Epithelial cell of esophagus (primary cell): ENCODE data around the gene LNX2.
A peak's percentile ranks its signal among the peaks of the same experiment; 100 is the strongest.

Experiments
- DNase-seq: peaks from one replicate; pipeline ENCODE4 v3.0.0; 2010; ENCODE audit warnings: low read depth
- H3K4me3 ChIP-seq: 2 replicates; pipeline ENCODE4 v1.5.1; 2011; ENCODE audit warnings: mild to moderate bottlenecking, low read length, control low read depth
- TF ChIP-seq, protein P1 (sequence below): IDR thresholded peaks from 2 replicates; pipeline ENCODE4 v1.5.1; 2011; ENCODE audit warnings: low read depth, mild to moderate bottlenecking, low read length, control low read depth, inconsistent platforms; ENCODE audit not compliant: insufficient read depth; ENCODE audit errors: missing control alignments

LNX2 gene

DNA sequence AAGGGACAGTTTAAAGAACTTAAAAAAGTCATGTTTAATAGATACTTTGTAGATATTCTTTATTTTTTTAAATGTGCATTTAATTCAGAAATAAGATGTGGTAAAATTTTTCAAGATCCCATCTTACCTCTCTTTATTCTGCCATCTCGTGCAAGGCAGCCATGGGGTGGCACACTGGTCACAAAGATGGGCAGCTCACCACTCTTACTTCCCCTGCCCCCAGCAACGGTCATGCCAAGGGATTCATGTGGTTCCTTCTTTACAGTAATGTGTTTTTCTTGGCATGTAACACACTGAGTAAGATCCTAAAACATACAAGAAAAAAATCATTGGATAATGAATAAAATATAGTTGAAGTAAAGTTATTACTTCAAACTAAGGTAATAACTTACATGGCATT lies 64.2 kb downstream of the LNX2 start:
- DNase-seq = no peak
- TF ChIP-seq, protein P1, sequence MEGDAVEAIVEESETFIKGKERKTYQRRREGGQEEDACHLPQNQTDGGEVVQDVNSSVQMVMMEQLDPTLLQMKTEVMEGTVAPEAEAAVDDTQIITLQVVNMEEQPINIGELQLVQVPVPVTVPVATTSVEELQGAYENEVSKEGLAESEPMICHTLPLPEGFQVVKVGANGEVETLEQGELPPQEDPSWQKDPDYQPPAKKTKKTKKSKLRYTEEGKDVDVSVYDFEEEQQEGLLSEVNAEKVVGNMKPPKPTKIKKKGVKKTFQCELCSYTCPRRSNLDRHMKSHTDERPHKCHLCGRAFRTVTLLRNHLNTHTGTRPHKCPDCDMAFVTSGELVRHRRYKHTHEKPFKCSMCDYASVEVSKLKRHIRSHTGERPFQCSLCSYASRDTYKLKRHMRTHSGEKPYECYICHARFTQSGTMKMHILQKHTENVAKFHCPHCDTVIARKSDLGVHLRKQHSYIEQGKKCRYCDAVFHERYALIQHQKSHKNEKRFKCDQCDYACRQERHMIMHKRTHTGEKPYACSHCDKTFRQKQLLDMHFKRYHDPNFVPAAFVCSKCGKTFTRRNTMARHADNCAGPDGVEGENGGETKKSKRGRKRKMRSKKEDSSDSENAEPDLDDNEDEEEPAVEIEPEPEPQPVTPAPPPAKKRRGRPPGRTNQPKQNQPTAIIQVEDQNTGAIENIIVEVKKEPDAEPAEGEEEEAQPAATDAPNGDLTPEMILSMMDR = no peak
- H3K4me3 ChIP-seq = no peak overlapping the region

DNA sequence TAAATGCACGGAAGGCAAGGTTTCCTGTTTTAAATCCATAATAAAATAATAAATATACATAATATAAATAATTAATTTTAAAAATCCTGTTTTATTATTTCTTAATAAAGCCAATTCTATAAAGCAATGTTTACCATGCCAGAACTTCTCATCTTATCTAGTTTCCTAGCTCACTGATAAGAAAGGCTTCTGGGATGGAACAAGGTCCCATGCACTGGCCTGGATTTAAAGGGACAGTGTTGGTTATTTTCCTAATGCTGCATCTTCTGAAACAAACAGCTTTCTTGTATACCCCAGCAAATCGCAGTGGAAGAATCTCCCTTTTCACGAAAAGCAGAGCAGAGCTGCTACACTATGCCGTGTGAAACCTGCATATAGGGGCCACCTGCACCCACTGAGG lies 68.8 kb downstream of the LNX2 start:
- TF ChIP-seq, protein P1 = no peak
- no peak for DNase-seq

DNA sequence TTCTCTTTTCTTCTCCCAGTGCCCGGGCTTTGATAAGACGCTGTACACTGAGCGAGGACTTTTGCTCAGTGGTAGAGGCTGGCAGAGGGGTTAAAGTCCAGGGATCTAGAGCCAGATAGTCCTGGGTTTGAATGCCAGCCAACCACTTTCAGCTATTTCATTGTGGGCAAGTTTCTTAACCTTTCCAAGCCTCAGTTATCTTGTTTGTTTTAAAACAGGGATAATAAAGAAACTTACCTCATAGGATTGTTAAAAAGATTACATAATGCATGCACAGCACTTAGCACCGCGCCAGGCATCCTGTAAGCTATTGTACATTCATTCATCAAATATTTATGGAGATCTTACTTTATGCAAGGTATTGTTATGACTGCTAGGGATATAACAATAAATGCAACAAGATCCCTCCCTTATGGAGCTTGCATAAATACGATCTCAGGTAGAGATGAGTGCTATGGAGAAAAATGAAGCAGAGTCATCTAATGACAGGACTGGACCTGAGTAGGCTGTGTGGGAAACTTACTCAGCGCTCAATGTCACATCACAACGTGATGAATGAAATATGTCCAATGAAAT lies 70.8 kb downstream of the LNX2 start:
- DNase-seq = peak; percentile 98
- TF ChIP-seq, protein P1 = no peak
- no peak overlapping the region for H3K4me3 ChIP-seq

More for the DNA sequence above, 68.8 kb downstream of the LNX2 start:
- no peak overlapping the region for H3K4me3 ChIP-seq

GRCh38 chr13:27542220-27542619 lies 78.1 kb downstream of the LNX2 start:
- TF ChIP-seq, protein P1 = no peak
- no peak for DNase-seq
- no peak overlapping the region for H3K4me3 ChIP-seq

DNA sequence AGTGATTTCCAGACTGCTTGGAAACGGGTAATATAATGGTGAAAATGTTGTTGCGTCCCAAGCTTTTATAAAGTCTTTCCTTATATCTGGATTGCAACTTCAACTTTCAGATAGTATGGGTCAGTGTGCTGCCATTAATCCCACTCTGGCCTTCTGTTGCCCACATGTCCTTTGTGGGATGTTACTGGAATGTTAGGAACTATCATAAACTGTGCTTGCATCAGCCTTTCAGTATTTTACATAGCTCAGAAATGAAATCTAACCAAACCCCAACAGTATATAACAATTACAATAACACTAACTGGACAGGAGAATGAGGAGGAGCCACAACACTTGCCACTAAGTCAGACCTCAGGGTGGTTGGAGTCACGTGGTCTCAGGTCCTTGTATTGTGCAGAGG lies 78.9 kb downstream of the LNX2 start:
- DNase-seq = no peak
- H3K4me3 ChIP-seq = no peak overlapping the region
- TF ChIP-seq, protein P1 = no peak

DNA sequence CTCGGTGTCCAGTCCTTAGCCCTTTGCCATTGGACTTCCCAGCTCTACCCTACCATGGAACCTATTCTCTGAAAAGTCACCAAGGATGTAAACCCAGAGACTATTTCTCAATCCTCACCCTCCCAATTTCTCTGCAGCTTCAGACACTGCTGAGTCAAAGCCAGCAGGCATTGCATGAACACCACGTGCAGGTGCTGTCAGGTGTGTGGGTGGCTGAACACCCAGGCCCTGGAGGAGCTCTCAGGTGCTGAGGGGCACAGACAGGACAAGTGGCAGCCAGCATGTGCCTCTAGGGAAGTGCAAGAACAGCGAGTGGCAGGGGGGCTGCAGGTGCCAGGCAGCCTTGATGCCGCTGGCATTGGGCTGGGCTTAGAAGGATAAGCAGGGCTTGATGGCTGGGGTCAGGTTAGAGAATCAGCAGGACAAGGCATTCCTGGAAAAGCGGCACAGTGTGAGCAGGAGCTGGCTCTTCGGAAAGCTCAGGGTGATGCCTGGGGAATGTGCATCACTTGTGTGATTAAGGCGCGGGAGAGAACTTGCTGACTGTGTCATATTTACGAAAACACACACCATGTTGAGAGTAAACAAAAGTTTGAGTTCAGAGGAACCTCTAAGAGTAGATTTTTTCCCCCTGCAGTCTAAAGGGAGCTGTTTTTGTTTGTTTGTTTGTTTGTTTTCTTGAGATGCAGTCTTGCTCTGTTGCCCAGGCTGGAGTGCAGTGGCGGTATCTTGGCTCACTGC lies 83.8 kb downstream of the LNX2 start:
- no peak overlapping the region for H3K4me3 ChIP-seq
- DNase-seq = peak; percentile 77
- TF ChIP-seq, protein P1 = no peak

- TF ChIP-seq, protein P1 = no peak
- DNase-seq = peak; percentile 30
- no peak overlapping the region for H3K4me3 ChIP-seq
Measured at GRCh38 chr13:27535546-27535945, 84.8 kb downstream of the LNX2 start.
